Smooth muscle cell of bladder (primary cell): Measurements from ENCODE around the gene MTSS2. TPM values are rescaled to one million over a fixed set of nuclear protein-coding genes. Genes with fewer than 3 reads are reported as not detected.

Experiments
- total RNA-seq: library from RNA; depleted of rRNA; stranded (reverse); fragments of >200 nt; gene quantifications from 2 replicates; pipeline ENCODE4 v1.2.3, GENCODE V29; 2014

The MTSS2 gene
- total RNA-seq: 12.5 and 14.3 TPM in 2 replicates

DNA sequence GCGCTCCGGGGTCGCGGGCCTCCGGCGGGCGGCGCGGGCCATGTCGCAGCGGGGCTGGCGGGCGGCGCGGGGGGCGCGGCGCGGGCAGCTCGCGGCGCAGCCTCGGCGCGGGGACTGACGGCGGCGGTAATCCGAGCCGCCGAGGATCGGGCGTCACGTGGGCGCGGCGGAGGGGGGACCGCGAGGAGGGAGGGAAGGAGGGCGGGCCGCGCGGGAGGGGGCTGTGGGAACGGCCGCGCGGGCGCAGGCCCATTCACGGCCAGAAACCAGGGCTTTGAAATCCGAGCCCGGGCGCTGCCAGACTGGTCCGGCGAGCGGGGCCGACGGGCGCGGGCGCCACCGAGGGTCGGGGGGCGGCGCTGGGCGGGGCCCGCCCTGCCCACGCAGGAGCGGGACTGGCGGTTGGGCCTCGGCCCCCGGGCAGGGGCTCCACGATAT is at the start of gene MTSS2:
Gene MTSS2 (minus strand): TSS at position 116 of the 438 bp plus-strand sequence. CDS start 262 bp downstream, outside the sequence.

DNA sequence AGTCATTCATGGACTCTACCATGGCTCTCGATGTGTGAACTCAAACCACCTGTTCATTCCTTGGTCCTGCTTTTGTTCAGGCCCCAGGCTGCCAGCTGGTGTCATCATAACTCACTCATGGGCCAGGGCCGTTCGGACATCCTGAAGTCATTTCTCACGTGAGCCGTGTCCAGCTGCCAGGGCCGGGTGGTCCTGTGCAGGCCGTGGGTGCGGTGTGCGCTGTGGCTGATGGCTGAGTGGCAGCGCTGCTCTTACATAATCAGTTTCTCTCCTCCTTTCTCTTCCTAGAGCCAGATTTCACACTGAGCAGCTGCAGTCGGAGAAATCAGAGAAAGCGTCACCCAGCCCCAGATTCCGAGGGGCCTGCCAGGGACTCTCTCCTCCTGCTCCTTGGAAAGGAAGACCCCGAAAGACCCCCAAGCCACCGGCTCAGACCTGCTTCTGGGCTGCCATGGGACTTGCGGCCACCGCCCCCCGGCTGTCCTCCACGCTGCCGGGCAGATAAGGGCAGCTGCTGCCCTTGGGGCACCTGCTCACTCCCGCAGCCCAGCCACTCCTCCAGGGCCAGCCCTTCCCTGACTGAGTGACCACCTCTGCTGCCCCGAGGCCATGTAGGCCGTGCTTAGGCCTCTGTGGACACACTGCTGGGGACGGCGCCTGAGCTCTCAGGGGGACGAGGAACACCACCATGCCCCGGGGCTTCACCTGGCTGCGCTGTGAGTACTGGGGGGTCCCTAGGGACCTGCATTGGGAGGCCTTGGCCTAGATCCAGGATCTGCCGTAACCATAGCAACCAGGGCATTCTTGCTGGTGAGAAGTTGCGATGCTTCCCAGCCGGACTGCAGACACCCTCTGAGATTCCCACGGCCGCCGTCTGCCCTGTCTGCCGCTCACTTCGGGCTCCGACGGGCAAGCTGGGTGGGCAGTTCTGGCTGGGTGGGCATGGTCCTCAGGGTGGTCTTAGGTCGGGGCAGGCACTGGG is 39.3 kb downstream of the MTSS2 start, which contains the start of gene IL34:
Gene IL34 (plus strand): TSS at position 300 of the 982 bp plus-strand sequence. CDS start 389 bp downstream, at position 689.

Other genes starting within 250 kb of the MTSS2 start
- 21.6 and 22.8 TPM in 2 replicates for gene ST3GAL2, start 247.0 kb downstream of the MTSS2 start, total RNA-seq
- 6.3 and 7.7 TPM in 2 replicates for gene FCSK, start 231.5 kb downstream of the MTSS2 start, total RNA-seq
- 70.4 and 76.9 TPM in 2 replicates for gene COG4, start 162.5 kb downstream of the MTSS2 start, total RNA-seq
- gene SF3B3, start 162.2 kb downstream of the MTSS2 start, total RNA-seq: 53.0 and 56.6 TPM in 2 replicates
- 4.1 and 5.3 TPM in 2 replicates for gene IL34, start 39.5 kb downstream of the MTSS2 start, total RNA-seq
- 13.7 and 21.4 TPM in 2 replicates for gene VAC14, start 115.1 kb upstream of the MTSS2 start, total RNA-seq